SK-N-SH treated with all-trans-retinoic acid at 6 μM for 48 hours (cell line): ENCODE measurements around the gene LRRTM3.

Experiments
- ATAC-seq: fragments of 200-7000 bp; cut with Tn5 transposase; 3 replicates; pipeline ENCODE4 v1.9.1; 2020; ENCODE audit warnings: mild to moderate bottlenecking, moderate library complexity
- ARNTL ChIP-seq: fragments of 450-650 bp; formaldehyde crosslinking; IDR thresholded peaks from 2 replicates; pipeline ENCODE4 v1.5.0; 2020; ENCODE audit warnings: low read depth, mild to moderate bottlenecking, moderate library complexity, borderline replicate concordance
- BACH2 ChIP-seq: fragments of 250-450 bp; sonication (Bioruptor Pico); IDR thresholded peaks from 2 replicates; pipeline ENCODE4 v1.9.0; 2021; ENCODE audit warnings: mild to moderate bottlenecking, borderline replicate concordance
- CREB5 ChIP-seq: fragments of 250-450 bp; sonication (Bioruptor Pico); IDR thresholded peaks from 2 replicates; pipeline ENCODE4 v1.5.1; 2020; ENCODE audit warnings: low read depth, mild to moderate bottlenecking, moderate library complexity
- CSDC2 ChIP-seq: fragments of 250-450 bp; sonication (Bioruptor Pico); IDR thresholded peaks from 2 replicates; pipeline ENCODE4 v1.5.0; 2020; ENCODE audit warnings: mild to moderate bottlenecking, moderate library complexity
- CSRNP3 ChIP-seq: fragments of 250-450 bp; sonication (Bioruptor Pico); IDR thresholded peaks from 2 replicates; pipeline ENCODE4 v1.5.1; 2021; ENCODE audit warnings: mild to moderate bottlenecking, moderate library complexity
- GLIS3 ChIP-seq: fragments of 250-450 bp; sonication (Bioruptor Pico); IDR thresholded peaks from 2 replicates; pipeline ENCODE4 v1.5.0; 2020; ENCODE audit warnings: mild to moderate bottlenecking, moderate library complexity
- ISL1 ChIP-seq: fragments of 250-450 bp; sonication (Bioruptor Pico); IDR thresholded peaks from 2 replicates; pipeline ENCODE4 v2.1.2; 2022; ENCODE audit warnings: mild to moderate bottlenecking, moderate library complexity
- OSR1 ChIP-seq: fragments of 250-450 bp; sonication (Bioruptor Pico); IDR thresholded peaks from 2 replicates; pipeline ENCODE4 v1.8.0; 2022; ENCODE audit warnings: moderate library complexity, mild to moderate bottlenecking, inconsistent platforms
- POU6F1 ChIP-seq: fragments of 250-450 bp; sonication (Bioruptor Pico); IDR thresholded peaks from 2 replicates; pipeline ENCODE4 v1.8.0; 2021; ENCODE audit warnings: low read depth, mild to moderate bottlenecking, moderate library complexity, borderline replicate concordance
- PPARA ChIP-seq: fragments of 250-450 bp; sonication (Bioruptor Pico); IDR thresholded peaks from 2 replicates; pipeline ENCODE4 v1.5.0; 2020; ENCODE audit warnings: mild to moderate bottlenecking, borderline replicate concordance
- RARB ChIP-seq: fragments of 250-450 bp; sonication (Bioruptor Pico); IDR thresholded peaks from 2 replicates; pipeline ENCODE4 v1.8.0; 2021; ENCODE audit warnings: mild to moderate bottlenecking, moderate library complexity
- SNAI2 ChIP-seq: fragments of 250-450 bp; sonication (Bioruptor Pico); IDR thresholded peaks from 2 replicates; pipeline ENCODE4 v1.5.0; 2020; ENCODE audit warnings: mild to moderate bottlenecking, moderate library complexity
- TCF4 ChIP-seq: fragments of 250-450 bp; sonication (Bioruptor Pico); IDR thresholded peaks from 2 replicates; pipeline ENCODE4 v1.8.0; 2021; ENCODE audit warnings: mild to moderate bottlenecking, moderate library complexity, borderline replicate concordance
- TOX ChIP-seq: fragments of 250-450 bp; sonication (Bioruptor Pico); IDR thresholded peaks from 2 replicates; pipeline ENCODE4 v1.8.0; 2021; ENCODE audit warnings: mild to moderate bottlenecking, moderate library complexity, borderline replicate concordance
- TSHZ2 ChIP-seq: fragments of 250-450 bp; sonication (Bioruptor Pico); IDR thresholded peaks from 2 replicates; pipeline ENCODE4 v1.5.0; 2020; ENCODE audit warnings: mild to moderate bottlenecking, moderate library complexity
- ZC3H10 ChIP-seq: fragments of 250-450 bp; sonication (Bioruptor Pico); IDR thresholded peaks from 2 replicates; pipeline ENCODE4 v1.5.1; 2021; ENCODE audit warnings: mild to moderate bottlenecking, moderate library complexity
- ZFP3 ChIP-seq: fragments of 250-450 bp; sonication (Bioruptor Pico); IDR thresholded peaks from 2 replicates; pipeline ENCODE4 v1.5.0; 2020; ENCODE audit warnings: mild to moderate bottlenecking, moderate library complexity
- ZFP30 ChIP-seq: fragments of 450-650 bp; formaldehyde crosslinking; IDR thresholded peaks from 2 replicates; pipeline ENCODE4 v1.5.0; 2022; ENCODE audit warnings: mild to moderate bottlenecking, moderate library complexity
- ZNF565 ChIP-seq: fragments of 450-650 bp; formaldehyde crosslinking; conservative IDR thresholded peaks from 2 replicates; pipeline ENCODE4 v1.5.0; 2020; ENCODE audit warnings: low read depth, mild to moderate bottlenecking, moderate library complexity
- ZNF70 ChIP-seq: fragments of 450-650 bp; formaldehyde crosslinking; IDR thresholded peaks from 2 replicates; pipeline ENCODE4 v1.5.0; 2020; ENCODE audit warnings: mild to moderate bottlenecking, moderate library complexity
- ZNF8 ChIP-seq: fragments of 450-650 bp; formaldehyde crosslinking; IDR thresholded peaks from 2 replicates; pipeline ENCODE4 v1.5.0; 2020; ENCODE audit warnings: mild to moderate bottlenecking, moderate library complexity
- TF ChIP-seq, protein P1 (sequence below): fragments of 250-450 bp; sonication (Bioruptor Pico); IDR thresholded peaks from 2 replicates; pipeline ENCODE4 v1.8.0; 2020; ENCODE audit warnings: mild to moderate bottlenecking, moderate library complexity, borderline replicate concordance

LRRTM3 gene

GRCh38 chr10:67005981-67006380 is 80.1 kb downstream of the LRRTM3 start (continued):
- TF ChIP-seq ZNF70 (CRISPR knock-in tag) (no peak), PPARA (no peak)

DNA sequence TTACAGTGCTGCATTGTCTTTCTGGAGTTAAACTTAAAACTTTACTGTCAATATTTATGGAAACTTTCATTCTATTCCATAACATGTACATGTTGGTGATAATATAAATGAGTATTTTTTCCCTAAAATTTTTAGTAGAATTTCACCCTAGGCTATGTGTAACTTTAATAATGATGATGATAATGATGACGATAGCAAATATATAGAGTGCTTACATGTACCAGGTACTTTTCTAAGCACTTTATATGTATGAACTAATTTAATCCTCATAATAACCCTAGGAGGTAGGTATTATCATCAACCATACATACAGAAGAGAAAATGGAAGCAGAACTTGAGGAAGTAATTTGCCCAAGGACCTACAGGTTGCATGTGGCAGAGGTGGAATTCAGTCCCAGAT is 85.6 kb downstream of the LRRTM3 start:
- no peak for ATAC-seq
- TF ChIP-seq OSR1 (no peak), CSDC2 (CRISPR knock-in tag) (no peak), TOX (CRISPR knock-in tag) (no peak), PPARA (no peak), ZC3H10 (CRISPR knock-in tag) (no peak), SNAI2 (CRISPR knock-in tag) (no peak), ISL1 (CRISPR knock-in tag) (no peak), CREB5 (no peak), TSHZ2 (CRISPR knock-in tag) (no peak), ZFP3 (CRISPR knock-in tag) (no peak), RARB (no peak), TCF4 (CRISPR knock-in tag) (no peak), ZNF8 (no peak), ZFP30 (CRISPR knock-in tag) (no peak), POU6F1 (no peak)
- TF ChIP-seq, protein P1, sequence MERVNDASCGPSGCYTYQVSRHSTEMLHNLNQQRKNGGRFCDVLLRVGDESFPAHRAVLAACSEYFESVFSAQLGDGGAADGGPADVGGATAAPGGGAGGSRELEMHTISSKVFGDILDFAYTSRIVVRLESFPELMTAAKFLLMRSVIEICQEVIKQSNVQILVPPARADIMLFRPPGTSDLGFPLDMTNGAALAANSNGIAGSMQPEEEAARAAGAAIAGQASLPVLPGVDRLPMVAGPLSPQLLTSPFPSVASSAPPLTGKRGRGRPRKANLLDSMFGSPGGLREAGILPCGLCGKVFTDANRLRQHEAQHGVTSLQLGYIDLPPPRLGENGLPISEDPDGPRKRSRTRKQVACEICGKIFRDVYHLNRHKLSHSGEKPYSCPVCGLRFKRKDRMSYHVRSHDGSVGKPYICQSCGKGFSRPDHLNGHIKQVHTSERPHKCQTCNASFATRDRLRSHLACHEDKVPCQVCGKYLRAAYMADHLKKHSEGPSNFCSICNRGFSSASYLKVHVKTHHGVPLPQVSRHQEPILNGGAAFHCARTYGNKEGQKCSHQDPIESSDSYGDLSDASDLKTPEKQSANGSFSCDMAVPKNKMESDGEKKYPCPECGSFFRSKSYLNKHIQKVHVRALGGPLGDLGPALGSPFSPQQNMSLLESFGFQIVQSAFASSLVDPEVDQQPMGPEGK (CRISPR knock-in tag) = no peak

- TF ChIP-seq ZNF565 (CRISPR knock-in tag) (no peak), PPARA (no peak), GLIS3 (CRISPR knock-in tag) (no peak), TCF4 (CRISPR knock-in tag) (no peak), TSHZ2 (CRISPR knock-in tag) (no peak), ZNF8 (no peak), CSRNP3 (CRISPR knock-in tag) (no peak), POU6F1 (no peak), ZFP30 (CRISPR knock-in tag) (no peak), TOX (CRISPR knock-in tag) (no peak), BACH2 (CRISPR knock-in tag) (no peak), ZFP3 (CRISPR knock-in tag) (no peak), SNAI2 (CRISPR knock-in tag) (no peak), ZNF70 (CRISPR knock-in tag) (no peak), ARNTL (CRISPR knock-in tag) (no peak), CREB5 (no peak), ISL1 (CRISPR knock-in tag) (no peak)
- ATAC-seq = no peak
Measured at GRCh38 chr10:67011981-67012380, 86.1 kb downstream of the LRRTM3 start.
